Endothelial cell of umbilical vein (primary cell): ENCODE data around the gene ZC2HC1B. TPM values are rescaled to one million over a fixed set of nuclear protein-coding genes. Genes with fewer than 3 reads are reported as not detected.

Experiments
- BruUV-seq: library from RNA; stranded (reverse); fragments of 400-500 nt; replicated peaks from 2 replicates; lab custom pipeline; 2021; lab: Mats Ljungman, UMichigan
- CTCF ChIA-PET: fragments of 300-600, 350-600 bp; sonication (Branson Sonifier 250); formaldehyde crosslinking; loops from one replicate; lab custom pipeline; 2021; ENCODE audit warnings: antibody characterized with exemption, inconsistent platforms; lab: Charles Lee
- POLR2A ChIA-PET: fragments of 300-600, 350-600 bp; sonication (Branson Sonifier 250); formaldehyde crosslinking; loops from one replicate; lab custom pipeline; 2021; ENCODE audit warnings: antibody characterized with exemption, inconsistent platforms; lab: Charles Lee
- DNase-seq: peaks from one replicate; pipeline ENCODE4 v3.0.0-alpha.2; 2011; ENCODE audit warnings: low read depth, low spot score
- FAIRE-seq: peaks from 2 replicates; lab custom pipeline; 2011; peaks lifted over from hg19 to GRCh38; lab: Jason Lieb, UNC
- H2AFZ ChIP-seq: 2 replicates; pipeline ENCODE4 v1.6.0; 2012; ENCODE audit warnings: low read depth, low read length, control low read depth, inconsistent platforms
- H3K27ac ChIP-seq: 2 replicates; pipeline ENCODE4 v1.5.1; 2011; ENCODE audit warnings: low read depth, mild to moderate bottlenecking, control low read depth, low read length, moderate library complexity; ENCODE audit not compliant: insufficient read depth
- H3K27me3 ChIP-seq, 2 experiments: 2 replicates each; pipeline versions ENCODE4 v1.6.0 to v1.6.1; 2011; ENCODE audit warnings: low read length in 2 of 2, mixed read lengths in 1 of 2; ENCODE audit not compliant: control insufficient read depth in 2 of 2, insufficient read depth in 2 of 2
- H3K36me3 ChIP-seq, 2 experiments: 2 replicates in 1 of 2; 3 replicates in 1 of 2; pipeline ENCODE4 v1.5.1; 2011; ENCODE audit warnings: low read length in 2 of 2, mild to moderate bottlenecking in 1 of 2, moderate library complexity in 1 of 2; ENCODE audit not compliant: control insufficient read depth in 2 of 2, insufficient read depth in 2 of 2; ENCODE audit errors: extremely low read depth in 1 of 2
- H3K4me1 ChIP-seq: 3 replicates; pipeline ENCODE4 v1.5.1; 2011; ENCODE audit warnings: mild to moderate bottlenecking, low read length; ENCODE audit not compliant: control insufficient read depth, insufficient read depth; ENCODE audit errors: extremely low read depth
- H3K4me2 ChIP-seq: 2 replicates; pipeline ENCODE4 v1.6.1; 2011; ENCODE audit warnings: low read length, control low read depth, mixed read lengths; ENCODE audit not compliant: insufficient read depth
- H3K4me3 ChIP-seq, 3 experiments: fragments of 200-600 bp in 1 of 3; sonication (generic), shearing (Covaris generic) in 1 of 3; replicated peaks in 1 of 3; 2 replicates each; pipeline ENCODE4 v1.5.1; 2011 to 2016; ENCODE audit warnings: control low read depth in 3 of 3, low read length in 3 of 3, mild to moderate bottlenecking in 2 of 3, inconsistent platforms in 1 of 3, low read depth in 1 of 3, moderate library complexity in 1 of 3; ENCODE audit not compliant: insufficient read depth in 1 of 3
- H3K79me2 ChIP-seq: 2 replicates; pipeline ENCODE4 v1.6.0; 2012; ENCODE audit warnings: low read length, inconsistent platforms; ENCODE audit not compliant: control insufficient read depth, insufficient read depth
- H3K9ac ChIP-seq: replicated peaks from 2 replicates; pipeline ENCODE3; 2011; ENCODE audit warnings: low read length, control low read depth; ENCODE audit not compliant: insufficient read depth; ENCODE audit errors: extremely low read depth
- H3K9me1 ChIP-seq: replicated peaks from 3 replicates; pipeline ENCODE4 v1.6.0; 2011; ENCODE audit warnings: mild to moderate bottlenecking, low read length; ENCODE audit not compliant: control insufficient read depth, insufficient read depth; ENCODE audit errors: extremely low read depth
- H3K9me3 ChIP-seq: replicated peaks from 2 replicates; pipeline ENCODE4 v1.5.1; 2012; ENCODE audit warnings: low read length, inconsistent platforms; ENCODE audit not compliant: control insufficient read depth, insufficient read depth
- H4K20me1 ChIP-seq: replicated peaks from 2 replicates; pipeline ENCODE3; 2011; ENCODE audit warnings: mild to moderate bottlenecking, low read length; ENCODE audit not compliant: control insufficient read depth, insufficient read depth; ENCODE audit errors: extremely low read depth
- EZH2 ChIP-seq: IDR thresholded peaks from 2 replicates; pipeline ENCODE4 v1.6.1; 2012; ENCODE audit warnings: borderline replicate concordance, low read depth, mild to moderate bottlenecking, moderate library complexity, low read length, inconsistent platforms; ENCODE audit not compliant: severe bottlenecking
- FOS ChIP-seq: IDR thresholded peaks from 2 replicates; pipeline ENCODE4 v1.6.1; 2011; ENCODE audit warnings: mild to moderate bottlenecking, low read length, moderate library complexity, borderline replicate concordance; ENCODE audit not compliant: insufficient read depth
- GATA2 ChIP-seq: IDR thresholded peaks from 2 replicates; pipeline ENCODE4 v1.7.0; 2011; ENCODE audit warnings: low read depth, mild to moderate bottlenecking, moderate library complexity, mixed read lengths, low read length; ENCODE audit not compliant: insufficient read length, insufficient read depth
- JUN ChIP-seq: IDR thresholded peaks from 2 replicates; pipeline ENCODE4 v1.6.1; 2011; ENCODE audit warnings: borderline replicate concordance, low read depth; ENCODE audit not compliant: insufficient read length, insufficient read depth
- MAX ChIP-seq: IDR thresholded peaks from 2 replicates; pipeline ENCODE4 v1.6.1; 2011; ENCODE audit not compliant: insufficient read depth, insufficient read length
- MYC ChIP-seq: IDR thresholded peaks from one replicate; pipeline ENCODE4 v1.6.1; 2011; ENCODE audit warnings: mild to moderate bottlenecking, low read depth, low read length
- POLR2A ChIP-seq: IDR thresholded peaks from 2 replicates; pipeline ENCODE4 v1.6.1; 2012; ENCODE audit warnings: low read depth, mild to moderate bottlenecking, control low read depth, low read length
- POLR2AphosphoS5 ChIP-seq: IDR thresholded peaks from 2 replicates; pipeline ENCODE4 v1.6.1; 2012; ENCODE audit warnings: low read depth, mild to moderate bottlenecking, control low read depth, low read length, moderate library complexity; ENCODE audit not compliant: insufficient read depth
- dilution Hi-C: fragments of 300-500 bp; cut with MboI; formaldehyde crosslinking; loops from one replicate; pipeline ENCODE4 v1.15.0; 2019; ENCODE audit warnings: low sequenced_read_pairs; ENCODE audit not compliant: extremely low pct_ligation_motif_present
- intact Hi-C: fragments of 100-400 bp; cut with micrococcal nuclease; formaldehyde crosslinking; loops from one replicate; pipeline ENCODE4 v1.10.0; 2022
- polyA plus RNA-seq, 4 experiments: library from polyadenylated mRNA; depleted of rRNA in 3 of 4; stranded (reverse) in 3 of 4; unstranded in 1 of 4; fragments of >200 nt; gene quantifications; 2 replicates each; pipeline versions ENCODE4 v1.2.1 to v1.2.3, GENCODE V29; 2011 to 2012; ENCODE audit warnings: missing spikeins in 1 of 4
- total RNA-seq: library from RNA; stranded (reverse); gene quantifications from 2 replicates; pipeline ENCODE4 v1.2.3, GENCODE V29; 2021
- TF ChIP-seq, protein P1 (sequence below), 2 donors: IDR thresholded peaks; 1 replicate in 1 of 2; 2 replicates in 1 of 2; pipeline ENCODE4 v1.5.1; 2011; ENCODE audit warnings: low read length in 2 of 2, mild to moderate bottlenecking in 2 of 2, moderate library complexity in 2 of 2, control low read depth in 1 of 2, inconsistent platforms in 1 of 2, low read depth in 1 of 2; ENCODE audit not compliant: insufficient read depth in 1 of 2; ENCODE audit errors: extremely low read depth in 1 of 2

ZC2HC1B gene
- total and polyA plus RNA-seq, 2 donors (not counting 3 experiments of a cell fraction or from before 2014, with no cell fraction given), result not detected

GRCh38 chr6:143934331-143934730 lies 70.1 kb downstream of the ZC2HC1B start:
- H3K4me2 ChIP-seq, result no peak overlapping the region
- no peaks in the 10 kb centered on the region for H3K79me2 ChIP-seq
- no peaks in the 10 kb centered on the region for H3K4me1 ChIP-seq
- FAIRE-seq, result no peak
- TF ChIP-seq FOS (no peak), MAX (no peak), JUN (no peak), GATA2 (no peak), POLR2AphosphoS5 (no peak), MYC (no peak), POLR2A (no peak), EZH2 (no peak)
- TF ChIP-seq, protein P1, sequence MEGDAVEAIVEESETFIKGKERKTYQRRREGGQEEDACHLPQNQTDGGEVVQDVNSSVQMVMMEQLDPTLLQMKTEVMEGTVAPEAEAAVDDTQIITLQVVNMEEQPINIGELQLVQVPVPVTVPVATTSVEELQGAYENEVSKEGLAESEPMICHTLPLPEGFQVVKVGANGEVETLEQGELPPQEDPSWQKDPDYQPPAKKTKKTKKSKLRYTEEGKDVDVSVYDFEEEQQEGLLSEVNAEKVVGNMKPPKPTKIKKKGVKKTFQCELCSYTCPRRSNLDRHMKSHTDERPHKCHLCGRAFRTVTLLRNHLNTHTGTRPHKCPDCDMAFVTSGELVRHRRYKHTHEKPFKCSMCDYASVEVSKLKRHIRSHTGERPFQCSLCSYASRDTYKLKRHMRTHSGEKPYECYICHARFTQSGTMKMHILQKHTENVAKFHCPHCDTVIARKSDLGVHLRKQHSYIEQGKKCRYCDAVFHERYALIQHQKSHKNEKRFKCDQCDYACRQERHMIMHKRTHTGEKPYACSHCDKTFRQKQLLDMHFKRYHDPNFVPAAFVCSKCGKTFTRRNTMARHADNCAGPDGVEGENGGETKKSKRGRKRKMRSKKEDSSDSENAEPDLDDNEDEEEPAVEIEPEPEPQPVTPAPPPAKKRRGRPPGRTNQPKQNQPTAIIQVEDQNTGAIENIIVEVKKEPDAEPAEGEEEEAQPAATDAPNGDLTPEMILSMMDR (IDR thresholded peaks at IDR 0.05; ENCODE audit: extremely low read depth in 1 of 2, insufficient read depth in 1 of 2, low read depth in 1 of 2, low read length in 2 of 2), result no peak
- H3K27me3 ChIP-seq, result peaks cover 6 to 7% of the 10 kb centered on the region in 2 experiments
- H2AFZ ChIP-seq, result no peak overlapping the region
- no TSS peak for BruUV-seq
- no peaks in the 10 kb centered on the region for H3K9me1 ChIP-seq
- H3K36me3 ChIP-seq, result no peaks in the 10 kb centered on the region
- POLR2A ChIA-PET, result no interaction called here
- no peaks in the 10 kb centered on the region for H4K20me1 ChIP-seq
- intact Hi-C loops (no loop called here), dilution Hi-C loops (no loop called here)
- H3K27ac ChIP-seq, result no peak overlapping the region
- CTCF ChIA-PET, result interaction anchor here (2.6 kb wide), 1 partner anchor 359 kb away, joined by 5 read pairs; no protein-coding TSS in a partner anchor
- H3K4me3 ChIP-seq, result no peak overlapping the region
- no peak for DNase-seq
- no peak overlapping the region for H3K9ac ChIP-seq
- H3K9me3 ChIP-seq, result no peaks in the 10 kb centered on the region
